ENCODE measurements around the gene LCN6. TPM values are rescaled to one million over a fixed set of nuclear protein-coding genes. Genes with fewer than 3 reads are reported as not detected.

The LCN6 gene
- polyA plus RNA-seq, 1 donor (not counting 4 experiments of a cell fraction or from before 2014, with no cell fraction given): not detected

DNA sequence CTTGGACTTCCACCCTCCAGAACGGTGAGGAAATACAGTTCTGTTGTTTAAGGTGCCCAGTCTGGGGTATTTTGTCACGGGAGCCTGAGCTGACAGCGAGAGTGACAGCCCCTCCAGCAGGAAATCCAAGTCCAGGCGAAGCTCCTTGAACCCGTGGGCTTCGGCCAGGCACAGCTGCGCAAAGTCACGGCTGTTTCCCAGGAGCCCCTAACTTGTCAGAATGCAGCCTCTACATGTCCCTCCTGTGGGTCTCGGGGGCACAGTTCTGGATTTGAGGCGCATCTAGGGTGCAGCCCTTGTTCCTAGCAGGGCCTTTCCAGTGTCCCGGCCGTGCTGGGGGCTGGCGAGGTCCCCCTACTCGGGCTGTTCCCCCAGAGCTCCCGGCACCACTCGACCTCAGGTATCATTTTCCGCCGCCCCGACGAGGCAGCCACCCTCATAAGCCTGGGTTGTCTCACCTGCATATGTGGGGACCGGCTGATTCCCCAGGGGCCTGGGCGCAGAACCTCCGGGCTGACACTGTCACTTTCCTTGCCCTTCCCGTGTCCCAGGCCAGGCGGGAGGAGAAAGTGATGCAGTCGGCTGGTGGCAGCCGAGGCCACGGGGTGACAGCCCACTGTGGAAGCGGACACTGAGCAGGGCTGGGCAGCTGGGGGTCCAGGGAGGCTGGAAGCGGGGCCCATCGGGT lies 5.2 kb upstream of the LCN6 start:
- Histone ChIP-seq H2AFZ (ENCODE audit: control insufficient read depth, low read length) (no peak overlapping the region), H3K9me1 (ENCODE audit: control insufficient read depth, extremely low read depth, insufficient read depth, low read length) (no peaks in the 10 kb centered on the region), H3K36me3 (ENCODE audit: control insufficient read depth in 2 of 2, extremely low read depth in 1 of 2, insufficient read depth in 2 of 2, low read length in 2 of 2) (no peaks in the 10 kb centered on the region), H3K9me3 (ENCODE audit: control insufficient read depth, low read depth, low read length) (peaks cover 7% of the 10 kb centered on the region), H3K27ac (ENCODE audit: control insufficient read depth, insufficient read depth, low read length) (no peak overlapping the region), H3K4me1 (ENCODE audit: control insufficient read depth, extremely low read depth, insufficient read depth, low read length) (no peaks in the 10 kb centered on the region), H3K9ac (ENCODE audit: control insufficient read depth, extremely low read depth, insufficient read depth, low read length) (no peak overlapping the region), H3K79me2 (ENCODE audit: control insufficient read depth, insufficient read depth, low read length) (no peaks in the 10 kb centered on the region), H4K20me1 (ENCODE audit: control insufficient read depth, extremely low read depth, insufficient read depth, low read length) (no peaks in the 10 kb centered on the region), H3K27me3 (ENCODE audit: control insufficient read depth, extremely low read depth, insufficient read depth, low read length) (peaks cover 6% of the 10 kb centered on the region), H3K4me3 (ENCODE audit: control insufficient read depth in 2 of 3, extremely low read depth in 1 of 3, insufficient read depth in 2 of 3, low read depth in 1 of 3, low read length in 3 of 3) (no peak overlapping the region), H3K4me2 (ENCODE audit: control insufficient read depth, extremely low read depth, insufficient read depth, low read depth, low read length) (no peak overlapping the region)
- dilution Hi-C loops (cut with MboI; ENCODE audit: extremely low pct_ligation_motif_present, low sequenced_read_pairs): no loop called here
- TF ChIP-seq EZH2 (IDR thresholded peaks at IDR 0.05; ENCODE audit: low read length): no peak
- no peak for TF ChIP-seq CTCF (optimal IDR thresholded peaks at IDR 0.05 in 1 of 3, IDR thresholded peaks at IDR 0.05 in 1 of 3, conservative IDR thresholded peaks at IDR 0.05 in 1 of 3; ENCODE audit: extremely low read depth in 1 of 3, insufficient read depth in 2 of 3, low read length in 3 of 3)
- DNase-seq (ENCODE audit: low read depth, low spot score) (no peak), FAIRE-seq (no peak)

DNA sequence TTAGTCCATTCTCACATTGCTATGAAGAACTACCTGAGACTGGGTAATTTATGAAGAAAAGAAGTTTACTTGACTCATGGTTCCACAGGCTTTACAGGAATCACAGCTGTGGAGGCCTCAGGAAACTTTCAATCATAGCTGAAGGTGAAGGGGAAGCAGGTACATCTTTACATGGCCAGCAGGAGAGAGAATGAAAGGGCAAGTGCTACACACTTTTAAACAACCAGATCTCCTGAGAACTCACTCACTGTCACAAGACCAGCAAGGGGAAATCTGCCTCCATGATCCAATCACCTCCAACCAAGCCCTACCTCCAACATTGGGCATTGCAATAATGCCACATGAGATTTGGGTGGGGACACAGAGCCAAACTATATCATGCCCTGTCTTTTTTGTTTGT lies 3.5 kb upstream of the LCN6 start:
- H3K4me3 ChIP-seq (ENCODE audit: control insufficient read depth in 2 of 3, extremely low read depth in 1 of 3, insufficient read depth in 2 of 3, low read depth in 1 of 3, low read length in 3 of 3): no peak overlapping the region
- peaks cover 7% of the 10 kb centered on the region for H3K9me3 ChIP-seq (ENCODE audit: control insufficient read depth, low read depth, low read length)
- dilution Hi-C loops (cut with MboI; ENCODE audit: extremely low pct_ligation_motif_present, low sequenced_read_pairs): no loop called here
- no peaks in the 10 kb centered on the region for H3K4me1 ChIP-seq (ENCODE audit: control insufficient read depth, extremely low read depth, insufficient read depth, low read length)
- no peaks in the 10 kb centered on the region for H3K36me3 ChIP-seq (ENCODE audit: control insufficient read depth in 2 of 2, extremely low read depth in 1 of 2, insufficient read depth in 2 of 2, low read length in 2 of 2)
- H3K9ac ChIP-seq (ENCODE audit: control insufficient read depth, extremely low read depth, insufficient read depth, low read length): no peak overlapping the region
- no peak overlapping the region for H2AFZ ChIP-seq (ENCODE audit: control insufficient read depth, low read length)
- FAIRE-seq (no peak), DNase-seq (ENCODE audit: low read depth, low spot score) (no peak)
- H3K79me2 ChIP-seq (ENCODE audit: control insufficient read depth, insufficient read depth, low read length): no peaks in the 10 kb centered on the region
- no peak overlapping the region for H3K27ac ChIP-seq (ENCODE audit: control insufficient read depth, insufficient read depth, low read length)
- H3K27me3 ChIP-seq (ENCODE audit: control insufficient read depth, extremely low read depth, insufficient read depth, low read length): peaks cover 5% of the 10 kb centered on the region
- H3K9me1 ChIP-seq (ENCODE audit: control insufficient read depth, extremely low read depth, insufficient read depth, low read length): no peaks in the 10 kb centered on the region
- TF ChIP-seq CTCF (optimal IDR thresholded peaks at IDR 0.05 in 1 of 3, IDR thresholded peaks at IDR 0.05 in 1 of 3, conservative IDR thresholded peaks at IDR 0.05 in 1 of 3; ENCODE audit: extremely low read depth in 1 of 3, insufficient read depth in 2 of 3, low read length in 3 of 3): no peak
- no peak for TF ChIP-seq EZH2 (IDR thresholded peaks at IDR 0.05; ENCODE audit: low read length)
- no peaks in the 10 kb centered on the region for H4K20me1 ChIP-seq (ENCODE audit: control insufficient read depth, extremely low read depth, insufficient read depth, low read length)
- no peak overlapping the region for H3K4me2 ChIP-seq (ENCODE audit: control insufficient read depth, extremely low read depth, insufficient read depth, low read depth, low read length)
